B cell (primary cell): Measurements from ENCODE around the gene OCA2.

Experiments used
- EZH2 ChIP-seq: IDR thresholded peaks from 2 replicates; pipeline ENCODE4 v1.6.1; 2012; ENCODE audit warnings: borderline replicate concordance, low read depth, mild to moderate bottlenecking, moderate library complexity, low read length; ENCODE audit not compliant: insufficient read depth, poor library complexity, severe bottlenecking
- TF ChIP-seq, protein P1 (sequence below): fragments of 200-600 bp; IDR thresholded peaks from one replicate; pipeline ENCODE4 v1.8.0; 2022; ENCODE audit warnings: antibody characterized with exemption, mild to moderate bottlenecking

DNA sequence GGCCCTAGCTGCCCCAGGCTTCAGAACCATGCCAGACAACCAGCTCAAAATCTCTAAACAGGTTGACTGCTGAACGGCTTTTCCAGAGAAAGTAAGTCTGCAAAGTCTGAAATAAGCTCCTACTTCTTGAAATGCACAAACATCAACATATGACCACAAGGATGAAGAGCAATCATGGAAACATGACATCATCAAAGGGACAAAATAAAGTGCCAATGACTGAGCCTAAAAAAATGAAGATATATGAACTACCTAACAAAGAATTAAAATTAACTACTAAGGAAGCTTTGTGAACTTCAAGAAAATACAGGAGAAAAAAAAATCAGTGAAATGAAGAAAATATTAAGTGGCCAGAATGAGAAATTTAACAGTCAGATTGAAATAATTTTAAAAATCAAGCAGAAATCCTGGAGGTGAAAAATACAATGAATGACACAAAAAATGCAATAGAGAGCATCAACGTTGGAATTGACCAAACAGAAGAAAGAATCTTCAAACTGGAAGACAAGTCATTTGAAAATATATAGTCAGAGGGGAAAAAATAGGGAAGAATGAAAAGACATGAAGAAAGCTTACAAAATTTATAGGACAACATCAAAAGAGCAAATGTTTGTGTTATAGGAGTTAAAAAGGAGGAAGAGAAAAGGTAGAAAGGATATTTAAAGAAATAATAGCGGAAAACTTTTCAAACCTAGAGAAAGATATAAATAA is 364.2 kb downstream of the OCA2 start:
- TF ChIP-seq, protein P1, sequence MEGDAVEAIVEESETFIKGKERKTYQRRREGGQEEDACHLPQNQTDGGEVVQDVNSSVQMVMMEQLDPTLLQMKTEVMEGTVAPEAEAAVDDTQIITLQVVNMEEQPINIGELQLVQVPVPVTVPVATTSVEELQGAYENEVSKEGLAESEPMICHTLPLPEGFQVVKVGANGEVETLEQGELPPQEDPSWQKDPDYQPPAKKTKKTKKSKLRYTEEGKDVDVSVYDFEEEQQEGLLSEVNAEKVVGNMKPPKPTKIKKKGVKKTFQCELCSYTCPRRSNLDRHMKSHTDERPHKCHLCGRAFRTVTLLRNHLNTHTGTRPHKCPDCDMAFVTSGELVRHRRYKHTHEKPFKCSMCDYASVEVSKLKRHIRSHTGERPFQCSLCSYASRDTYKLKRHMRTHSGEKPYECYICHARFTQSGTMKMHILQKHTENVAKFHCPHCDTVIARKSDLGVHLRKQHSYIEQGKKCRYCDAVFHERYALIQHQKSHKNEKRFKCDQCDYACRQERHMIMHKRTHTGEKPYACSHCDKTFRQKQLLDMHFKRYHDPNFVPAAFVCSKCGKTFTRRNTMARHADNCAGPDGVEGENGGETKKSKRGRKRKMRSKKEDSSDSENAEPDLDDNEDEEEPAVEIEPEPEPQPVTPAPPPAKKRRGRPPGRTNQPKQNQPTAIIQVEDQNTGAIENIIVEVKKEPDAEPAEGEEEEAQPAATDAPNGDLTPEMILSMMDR, result no peak
- no peak for TF ChIP-seq EZH2
